Middle frontal gyrus (tissue), 1 donor: ENCODE data around the gene GRK3.
"Not testable (repeated sequence)": the region's sequence is repeated elsewhere in the genome, so short reads cannot be mapped to it uniquely, and the experiment has no call there.

ENCODE experiments used
- DNase-seq: peaks from one replicate; pipeline ENCODE4 v3.0.0-alpha.2; 2015; ENCODE audit warnings: low spot score; ENCODE audit errors: extremely low spot score

GRK3 gene

DNA sequence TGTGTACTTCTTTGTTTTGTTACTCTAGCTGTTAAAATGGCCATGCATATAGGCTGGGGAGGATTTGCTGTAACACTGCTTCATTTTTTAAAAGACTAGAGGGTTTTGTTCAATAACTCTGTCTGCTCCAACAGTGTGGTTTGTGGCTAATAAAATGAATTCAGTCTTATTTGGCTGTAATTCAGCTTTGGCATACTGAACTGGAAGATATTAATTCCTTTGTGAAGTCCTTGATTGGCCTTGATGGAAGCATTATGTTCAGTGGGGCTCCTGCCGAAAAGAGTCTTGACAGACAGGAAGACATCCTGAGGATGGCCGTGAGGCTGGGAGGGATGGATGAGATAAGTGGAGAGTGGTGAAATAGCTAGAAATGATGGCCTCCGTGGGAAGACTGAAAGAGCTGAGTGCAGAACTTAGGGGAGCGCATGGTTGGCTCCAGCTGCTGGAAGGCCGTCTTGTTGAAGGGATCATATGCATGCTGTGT lies 132.7 kb downstream of the GRK3 start:
- no peak for DNase-seq

DNA sequence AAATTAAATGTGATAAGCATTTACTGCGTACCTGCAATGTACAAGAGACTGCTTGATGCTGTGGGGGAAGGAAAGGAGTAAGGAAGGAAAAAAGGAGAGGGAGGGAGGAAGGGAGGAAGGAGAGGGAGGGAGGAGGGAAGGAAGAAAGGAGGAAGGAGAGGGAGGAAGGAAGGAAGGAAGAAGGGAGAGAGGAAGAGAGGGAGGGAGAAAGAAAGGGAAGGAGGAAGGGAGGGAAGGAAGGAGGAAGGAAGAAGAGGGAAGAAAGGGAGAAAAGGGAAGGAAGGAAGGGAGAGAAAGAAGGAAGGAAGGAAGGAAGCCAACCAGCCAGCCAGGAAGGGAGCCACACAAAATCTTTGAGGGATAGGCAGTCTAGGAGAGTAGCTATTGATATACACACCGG lies 133.5 kb downstream of the GRK3 start:
- DNase-seq = no peak

GRCh38 chr22:25698461-25698860 lies 134.0 kb downstream of the GRK3 start:
- DNase-seq = no peak

DNA sequence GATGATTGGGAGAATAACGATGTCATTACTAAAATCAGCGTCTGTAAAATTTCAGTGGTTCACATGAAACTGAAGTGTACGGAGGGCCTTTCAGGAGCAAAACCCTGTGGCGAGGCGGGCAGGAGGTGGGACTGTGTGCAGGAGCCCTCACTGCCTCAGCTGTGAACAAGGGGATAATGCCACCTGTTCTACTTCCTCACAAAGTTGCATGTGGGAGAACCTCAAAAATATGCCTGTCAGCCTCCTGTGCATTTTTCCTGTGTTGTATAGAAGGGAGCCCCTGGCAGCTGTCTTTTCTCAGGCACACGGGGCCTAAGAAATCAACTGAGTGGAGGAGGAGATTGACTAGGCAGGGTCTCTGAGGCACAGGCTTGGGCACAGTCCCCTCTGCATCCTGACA lies 134.5 kb downstream of the GRK3 start:
- DNase-seq = no peak

GRCh38 chr22:25701056-25701780 lies 136.7 kb downstream of the GRK3 start:
- DNase-seq = peak; percentile 44

- no peak for DNase-seq
These were observed 137.6 kb downstream of the GRK3 start for GRCh38 chr22:25702040-25702439.

- DNase-seq = no peak
These were observed 138.2 kb downstream of the GRK3 start for GRCh38 chr22:25702571-25703167.

- DNase-seq = no peak
These were observed 140.2 kb downstream of the GRK3 start for GRCh38 chr22:25704701-25705100.

- no peak for DNase-seq
These were observed 141.7 kb downstream of the GRK3 start for GRCh38 chr22:25706197-25706596.

GRCh38 chr22:25708430-25708829 lies 144.0 kb downstream of the GRK3 start:
- not testable (repeated sequence) for DNase-seq

DNA sequence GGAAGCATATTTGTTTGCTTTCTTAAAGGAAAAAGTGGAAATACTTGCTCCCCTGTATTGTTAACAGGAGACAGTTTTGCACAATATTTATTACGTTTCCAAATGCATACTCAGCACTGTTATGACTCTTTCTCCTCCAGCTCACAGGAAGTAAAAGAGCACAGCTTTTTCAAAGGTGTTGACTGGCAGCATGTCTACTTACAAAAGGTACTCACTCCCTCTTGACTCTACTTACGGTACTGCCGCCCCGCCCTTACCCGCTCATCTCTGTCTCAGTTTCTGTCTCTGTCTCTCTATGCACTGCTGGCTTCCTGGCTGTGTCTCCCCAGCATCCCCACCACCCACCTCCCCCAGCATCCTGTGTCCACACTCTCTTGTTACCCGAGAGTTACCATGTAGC lies 145.3 kb downstream of the GRK3 start:
- DNase-seq = no peak

DNA sequence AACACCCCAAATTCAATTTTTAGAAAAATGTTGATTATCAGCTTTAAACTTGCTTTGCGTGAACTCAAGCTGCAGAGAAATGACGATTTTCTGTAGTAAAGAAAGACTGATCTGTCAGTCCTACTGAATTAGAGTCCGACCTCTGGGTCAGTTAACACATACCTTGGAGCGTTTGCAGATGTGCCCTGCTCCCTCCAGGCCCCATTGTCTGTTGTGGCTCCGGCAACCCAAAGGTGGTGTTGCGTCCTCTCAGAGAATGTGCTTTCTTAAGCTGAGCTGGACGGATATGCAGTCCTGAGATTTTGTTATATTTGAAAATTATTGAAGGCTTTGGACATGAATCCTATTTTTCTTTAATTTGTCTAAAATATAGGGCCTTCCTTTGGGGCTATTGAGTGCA lies 146.0 kb downstream of the GRK3 start:
- no peak for DNase-seq

DNA sequence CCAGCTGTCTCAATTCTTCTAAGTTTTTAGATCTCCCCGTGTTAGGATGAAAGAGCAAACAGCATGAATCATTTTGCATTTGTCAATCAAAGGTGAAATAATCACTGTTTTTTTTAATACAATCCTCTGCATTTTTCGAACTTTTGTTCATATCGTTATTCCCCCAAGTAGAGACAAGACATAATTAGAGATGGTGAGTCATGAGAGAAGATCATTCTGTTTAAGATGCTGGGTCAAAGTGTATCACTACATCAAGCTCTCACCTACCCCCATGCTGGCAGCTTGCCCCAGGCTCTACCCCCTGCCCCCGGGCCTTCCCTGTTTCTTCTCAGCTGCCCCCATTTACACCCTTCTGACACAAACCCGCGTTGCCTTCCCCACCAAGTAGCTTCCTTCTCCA lies 147.0 kb downstream of the GRK3 start:
- no peak for DNase-seq

- no peak for DNase-seq
These were observed 148.4 kb downstream of the GRK3 start for GRCh38 chr22:25712661-25713400.

DNA sequence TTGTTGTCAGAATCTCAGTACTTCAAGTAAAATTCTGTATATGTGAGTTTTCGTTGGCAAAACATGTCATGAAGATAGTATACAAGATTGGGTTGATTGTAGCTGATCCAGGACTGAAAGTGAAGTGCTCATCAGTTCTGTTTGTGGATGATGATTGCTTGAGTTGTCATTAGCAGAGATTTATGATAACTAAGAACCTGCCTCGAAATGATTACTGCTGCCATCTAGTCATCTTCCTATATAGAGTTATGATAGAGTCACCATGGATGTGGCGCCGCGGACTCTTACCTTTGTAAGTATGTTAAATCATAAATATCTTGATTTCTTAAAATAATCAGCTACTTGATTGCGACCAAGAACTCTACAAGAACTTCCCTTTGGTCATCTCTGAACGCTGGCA lies 149.6 kb downstream of the GRK3 start:
- no peak for DNase-seq

GRCh38 chr22:25714739-25715138 lies 150.3 kb downstream of the GRK3 start:
- no peak for DNase-seq

GRCh38 chr22:25716637-25717036 lies 152.2 kb downstream of the GRK3 start:
- DNase-seq = no peak

- DNase-seq = no peak
These were observed 153.8 kb downstream of the GRK3 start for GRCh38 chr22:25718135-25718840.

GRCh38 chr22:25722223-25722622 lies 157.7 kb downstream of the GRK3 start:
- DNase-seq = no peak

DNA sequence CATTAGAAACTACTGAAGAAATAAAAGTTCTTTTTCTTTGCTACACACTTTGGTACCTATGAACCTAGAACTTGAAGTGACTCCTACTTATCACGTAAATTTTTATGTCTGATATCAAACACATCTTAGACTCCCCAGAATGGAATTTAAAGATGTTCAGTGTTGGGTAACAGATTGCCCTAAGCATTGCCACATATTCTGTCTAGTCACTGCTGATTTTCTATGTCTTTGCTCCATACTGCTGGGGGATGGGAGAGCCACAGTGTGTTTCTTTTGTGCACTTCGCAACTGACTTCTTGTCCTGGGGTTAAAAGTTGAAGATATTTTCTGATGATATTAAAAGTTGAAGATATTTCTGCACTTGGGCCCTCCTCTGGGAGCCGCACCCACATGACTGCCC lies 158.2 kb downstream of the GRK3 start:
- no peak for DNase-seq

DNA sequence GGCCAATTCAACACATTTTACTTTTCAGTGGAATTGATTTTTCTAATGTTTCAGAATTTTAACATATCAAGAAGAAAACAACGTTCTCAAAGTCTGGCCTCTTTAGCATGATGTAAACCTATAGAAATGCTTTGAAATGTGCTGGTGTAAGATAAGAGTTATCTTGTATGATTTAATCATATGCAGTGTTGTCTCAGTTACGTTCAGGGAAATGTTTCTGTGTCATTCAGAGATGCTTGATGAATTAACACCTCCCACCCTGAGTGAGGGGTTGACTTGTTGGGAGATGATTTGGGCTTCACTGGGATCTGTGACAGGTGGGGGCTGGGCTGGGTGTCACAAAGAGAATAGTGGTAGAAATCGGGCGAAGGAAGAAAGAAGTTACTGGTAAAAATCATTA lies 161.8 kb downstream of the GRK3 start:
- no peak for DNase-seq

DNA sequence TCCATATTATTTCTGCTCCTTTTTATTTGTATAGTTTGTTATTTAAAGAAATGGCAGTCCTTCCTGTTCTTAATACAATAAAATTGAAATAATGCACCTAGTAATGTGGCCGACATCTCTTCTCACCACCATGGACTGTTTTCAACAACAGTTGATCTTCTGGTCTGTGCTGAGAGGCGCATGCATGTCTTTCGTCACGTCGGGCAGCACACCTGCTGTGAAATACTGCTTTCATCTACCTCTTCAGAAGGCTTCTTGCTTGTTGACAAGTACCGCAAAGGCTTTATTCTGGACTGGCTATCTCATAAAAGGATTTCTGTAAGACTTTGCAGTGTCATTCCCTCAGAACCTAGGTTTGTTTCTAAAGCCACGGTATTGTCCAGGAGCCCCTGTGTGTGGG lies 163.6 kb downstream of the GRK3 start:
- no peak for DNase-seq
